GM10248 (cell line): ENCODE measurements around the gene DPP10.

ENCODE experiments used
- CTCF ChIA-PET: fragments of 300-600 bp; sonication (Branson Sonifier 250); formaldehyde crosslinking; extraction: SDS; loops from one replicate; lab custom pipeline; 2021; ENCODE audit warnings: antibody characterized with exemption; lab: Yijun Ruan, JAX
- POLR2A ChIA-PET: fragments of 350-650 bp; sonication (Branson Sonifier 250); formaldehyde crosslinking; extraction: SDS; loops from one replicate; lab custom pipeline; 2020; ENCODE audit warnings: antibody characterized with exemption; lab: Yijun Ruan, JAX
- DNase-seq: peaks from one replicate; pipeline ENCODE4 v3.0.0; 2012; ENCODE audit errors: extremely low spot score
- CTCF ChIP-seq: IDR thresholded peaks from 2 replicates; pipeline ENCODE4 v1.5.1; 2012; ENCODE audit warnings: mild to moderate bottlenecking, low read depth; ENCODE audit errors: extremely low read depth, missing control alignments, control extremely low read depth

DPP10 gene

GRCh38 chr2:115573756-115574155, 1131.3 kb downstream of the DPP10 start:
- DNase-seq, result no peak
- TF ChIP-seq CTCF, result no peak
- ChIA-PET CTCF (no interaction called here), POLR2A (no interaction called here)

GRCh38 chr2:115574667-115575066, 1132.2 kb downstream of the DPP10 start:
- no peak for TF ChIP-seq CTCF
- DNase-seq, result no peak
- ChIA-PET CTCF (no interaction called here), POLR2A (no interaction called here)

- TF ChIP-seq CTCF, result no peak
- POLR2A ChIA-PET, result no interaction called here
- CTCF ChIA-PET, result no interaction called here
- DNase-seq, result no peak
Measured at GRCh38 chr2:115580784-115581183, 1138.3 kb downstream of the DPP10 start.

GRCh38 chr2:115584507-115584906, 1142.1 kb downstream of the DPP10 start:
- DNase-seq, result no peak
- no peak for TF ChIP-seq CTCF
- ChIA-PET CTCF (no interaction called here), POLR2A (no interaction called here)

- CTCF ChIA-PET, result no interaction called here
- no peak for TF ChIP-seq CTCF
- no peak for DNase-seq
- POLR2A ChIA-PET, result no interaction called here
Measured at GRCh38 chr2:115596659-115597375, 1154.4 kb downstream of the DPP10 start.

- DNase-seq, result no peak
- ChIA-PET CTCF (no interaction called here), POLR2A (no interaction called here)
- no peak for TF ChIP-seq CTCF
Measured at GRCh38 chr2:115603285-115603684, 1160.8 kb downstream of the DPP10 start.
